Caco-2 (cell line): ENCODE measurements around the gene DIMT1. TPM values are rescaled to one million over a fixed set of nuclear protein-coding genes. Genes with fewer than 3 reads are reported as not detected.

ENCODE experiments used
- BruUV-seq: library from RNA; stranded (reverse); fragments of 400-500 nt; replicated peaks from 2 replicates; lab custom pipeline; 2021; lab: Mats Ljungman, UMichigan
- CTCF ChIA-PET: fragments of 300-600 bp; sonication (Branson Sonifier 250); formaldehyde crosslinking; loops from one replicate; lab custom pipeline; 2022; ENCODE audit warnings: antibody characterized with exemption; lab: Charles Lee
- POLR2A ChIA-PET: fragments of 300-600 bp; sonication (Branson Sonifier 250); formaldehyde crosslinking; loops from one replicate; lab custom pipeline; 2022; ENCODE audit warnings: antibody characterized with exemption; lab: Charles Lee
- DNase-seq, 2 experiments: peaks; one replicate each; pipeline versions ENCODE4 v3.0.0 to v3.0.0-alpha.2; 2020 to 2022
- H3K27me3 ChIP-seq: replicated peaks from 2 replicates; pipeline ENCODE4 v1.6.0; 2011; ENCODE audit warnings: low read length; ENCODE audit not compliant: control insufficient read depth, insufficient read depth
- H3K36me3 ChIP-seq: 2 replicates; pipeline ENCODE4 v1.5.1; 2011; ENCODE audit warnings: low read length; ENCODE audit not compliant: control insufficient read depth, insufficient read depth
- H3K4me1 ChIP-seq: fragments of 250-450 bp; sonication (Bioruptor Pico); 2 replicates; pipeline ENCODE4 v1.5.1; 2020; ENCODE audit warnings: mild to moderate bottlenecking
- H3K4me3 ChIP-seq: 2 replicates; pipeline ENCODE4 v1.5.1; 2011; ENCODE audit warnings: low read depth, mild to moderate bottlenecking, control low read depth, low read length
- H3K9me3 ChIP-seq: fragments of 250-450 bp; sonication (Bioruptor Pico); 2 replicates; pipeline ENCODE4 v1.5.1; 2020; ENCODE audit warnings: mild to moderate bottlenecking, moderate library complexity
- H3K27ac Mint-ChIP-seq: one replicate; pipeline ENCODE4 v1.8.0; 2022; ENCODE audit warnings: mixed read lengths; ENCODE audit not compliant: unreplicated experiment
- H3K27me3 Mint-ChIP-seq: one replicate; pipeline ENCODE4 v1.8.0; 2022; ENCODE audit warnings: mixed read lengths; ENCODE audit not compliant: insufficient read depth, unreplicated experiment
- H3K36me3 Mint-ChIP-seq: one replicate; pipeline ENCODE4 v1.8.0; 2022; ENCODE audit warnings: mild to moderate bottlenecking, mixed read lengths; ENCODE audit not compliant: insufficient read depth, unreplicated experiment
- H3K4me1 Mint-ChIP-seq: one replicate; pipeline ENCODE4 v1.8.0; 2022; ENCODE audit warnings: low read depth, mixed read lengths; ENCODE audit not compliant: unreplicated experiment
- H3K4me3 Mint-ChIP-seq: one replicate; pipeline ENCODE4 v1.8.0; 2022; ENCODE audit warnings: mild to moderate bottlenecking, moderate library complexity, mixed read lengths; ENCODE audit not compliant: unreplicated experiment
- H3K9me3 Mint-ChIP-seq: one replicate; pipeline ENCODE4 v1.8.0; 2022; ENCODE audit warnings: mixed read lengths; ENCODE audit not compliant: unreplicated experiment
- CTCF ChIP-seq, 2 experiments: fragments of 200-600 bp in 1 of 2; IDR thresholded peaks; 1 replicate in 1 of 2; 2 replicates in 1 of 2; pipeline versions ENCODE4 v1.5.1 to v1.8.0; 2011 to 2022; ENCODE audit warnings: antibody characterized with exemption in 1 of 2, control low read depth in 1 of 2, inconsistent platforms in 1 of 2, low read depth in 1 of 2, low read length in 1 of 2, mild to moderate bottlenecking in 1 of 2, moderate library complexity in 1 of 2; ENCODE audit not compliant: insufficient read depth in 1 of 2, severe bottlenecking in 1 of 2, unreplicated experiment in 1 of 2
- intact Hi-C: fragments of 100-400 bp; cut with micrococcal nuclease; formaldehyde crosslinking; loops from one replicate; pipeline ENCODE4 v1.10.0; 2022; ENCODE audit not compliant: unreplicated experiment
- total RNA-seq: library from RNA; stranded (reverse); gene quantifications from 2 replicates; pipeline ENCODE4 v1.2.3, GENCODE V29; 2022

DIMT1 gene
- total RNA-seq, 1 experiment from 2014 or later = 33.4 TPM

- Histone ChIP-seq H3K4me1 (no peaks in the 10 kb centered on the region), H3K4me3 (no peak overlapping the region), H3K27me3 (no peaks in the 10 kb centered on the region), H3K36me3 (no peaks in the 10 kb centered on the region; the same call in none of the 2 replicates), H3K9me3 (no peaks in the 10 kb centered on the region)
- BruUV-seq = no TSS peak
- no peak for DNase-seq
- ChIA-PET CTCF (no interaction called here), POLR2A (interaction anchor here (1.0 kb wide), 1 partner anchor 35 kb away, joined by 7 read pairs; the partner anchor contains the start of gene DIMT1)
- intact Hi-C loops = no loop called here
- Mint-ChIP-seq H3K27ac (no peak overlapping the region), H3K36me3 (peaks cover 52% of the 10 kb centered on the region), H3K9me3 (no peaks in the 10 kb centered on the region), H3K4me1 (no peaks in the 10 kb centered on the region), H3K27me3 (no peaks in the 10 kb centered on the region), H3K4me3 (no peak overlapping the region)
- TF ChIP-seq CTCF (IDR thresholded peaks at IDR 0.05; ENCODE audit: insufficient read depth in 1 of 2, low read depth in 1 of 2, low read length in 1 of 2, severe bottlenecking in 1 of 2, unreplicated experiment in 1 of 2) = no peak
Observed at GRCh38 chr5:62369039-62369438, 34.7 kb downstream of the DIMT1 start.

DNA sequence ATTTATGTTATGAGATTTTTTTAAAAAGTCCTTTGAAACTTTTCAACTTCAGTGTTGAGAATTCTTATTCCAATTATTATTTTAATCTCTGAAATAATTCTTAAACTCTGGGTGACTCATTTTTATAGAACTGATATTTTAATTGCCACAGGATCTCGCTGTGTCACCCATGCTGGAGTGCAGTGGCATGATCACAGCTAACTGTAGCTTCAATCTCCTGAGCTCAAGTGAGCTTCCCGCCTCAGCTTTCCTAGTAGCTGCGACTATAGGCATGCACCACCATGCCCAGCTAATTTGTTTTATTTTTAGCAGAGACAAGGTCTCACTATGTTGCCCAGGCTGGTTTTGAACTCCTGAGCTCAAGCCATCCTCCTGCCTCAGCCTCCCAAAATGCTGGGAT lies 41.0 kb downstream of the DIMT1 start:
- ChIA-PET POLR2A (no interaction called here), CTCF (no interaction called here)
- Histone ChIP-seq H3K36me3 (no peaks in the 10 kb centered on the region; the same call in none of the 2 replicates), H3K9me3 (no peaks in the 10 kb centered on the region), H3K4me3 (no peak overlapping the region), H3K27me3 (no peaks in the 10 kb centered on the region), H3K4me1 (no peaks in the 10 kb centered on the region)
- H3K9me3 Mint-ChIP-seq = no peaks in the 10 kb centered on the region
- H3K4me1 Mint-ChIP-seq = no peaks in the 10 kb centered on the region
- no peak for DNase-seq
- peaks cover 42% of the 10 kb centered on the region for H3K36me3 Mint-ChIP-seq
- no peak overlapping the region for H3K27ac Mint-ChIP-seq
- no peak for TF ChIP-seq CTCF (IDR thresholded peaks at IDR 0.05; ENCODE audit: insufficient read depth in 1 of 2, low read depth in 1 of 2, low read length in 1 of 2, severe bottlenecking in 1 of 2, unreplicated experiment in 1 of 2)
- H3K4me3 Mint-ChIP-seq = no peak overlapping the region
- no peaks in the 10 kb centered on the region for H3K27me3 Mint-ChIP-seq
- no TSS peak for BruUV-seq
- intact Hi-C loops = no loop called here

DNA sequence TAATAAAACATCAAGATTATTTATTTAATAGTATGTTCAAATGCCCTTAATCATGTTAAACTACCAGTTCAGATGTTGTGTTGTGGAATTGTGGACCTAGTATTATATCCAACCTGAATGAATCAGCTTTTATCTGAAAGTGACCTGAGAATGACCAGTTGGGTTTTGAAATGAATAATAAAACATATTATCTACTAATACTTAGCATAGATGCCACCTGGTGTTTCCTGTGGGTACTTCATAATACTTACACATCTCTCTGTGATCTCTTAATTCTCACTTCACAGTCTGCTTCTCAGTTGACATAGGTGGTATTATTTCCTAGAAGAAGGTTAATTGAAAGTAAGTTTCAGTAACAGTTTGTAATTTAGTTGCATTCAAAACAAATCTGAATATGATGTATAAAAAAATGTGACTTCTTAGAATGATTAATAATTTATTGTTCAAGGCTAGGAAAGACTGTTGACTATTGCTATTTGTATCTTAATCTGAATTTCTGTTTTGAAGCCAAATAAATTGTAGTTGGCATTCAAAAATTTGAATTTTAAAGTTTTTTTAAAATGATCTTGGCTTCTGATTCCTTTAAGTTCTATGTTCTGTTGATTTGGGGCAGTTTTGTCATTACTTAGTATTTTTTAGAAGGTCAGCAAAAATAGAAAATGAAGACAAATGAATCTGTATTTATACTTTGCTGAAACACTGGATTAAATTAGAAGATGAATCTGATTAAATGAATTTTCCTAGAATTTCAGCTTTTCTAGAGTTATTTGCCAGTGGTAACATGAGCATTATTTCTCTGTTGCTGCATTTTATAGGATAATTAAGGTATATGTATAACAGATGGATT lies 49.5 kb downstream of the DIMT1 start:
- ChIA-PET POLR2A (no interaction called here), CTCF (no interaction called here)
- no peaks in the 10 kb centered on the region for H3K36me3 ChIP-seq
- Mint-ChIP-seq H3K4me3 (no peak overlapping the region), H3K9me3 (no peaks in the 10 kb centered on the region), H3K27me3 (no peaks in the 10 kb centered on the region), H3K36me3 (peaks cover 52% of the 10 kb centered on the region), H3K27ac (no peak overlapping the region), H3K4me1 (no peaks in the 10 kb centered on the region)
- BruUV-seq = no TSS peak
- H3K4me1 ChIP-seq = no peaks in the 10 kb centered on the region
- H3K9me3 ChIP-seq = no peaks in the 10 kb centered on the region
- no peak overlapping the region for H3K4me3 ChIP-seq
- H3K27me3 ChIP-seq = no peaks in the 10 kb centered on the region
- peak in 1 of 2 experiments; percentile 46 for DNase-seq
- intact Hi-C loops = loop anchor here (1.0 to 2.0 kb wide), 2 partner anchors 47 to 130 kb away; partner anchors contain the start of gene KIF2A
- peak; percentile 54 to 57 for TF ChIP-seq CTCF (IDR thresholded peaks at IDR 0.05; ENCODE audit: insufficient read depth in 1 of 2, low read depth in 1 of 2, low read length in 1 of 2, severe bottlenecking in 1 of 2, unreplicated experiment in 1 of 2)
